RWPE2 (cell line): ENCODE results near the gene LAMA3.

Experiments
- ATAC-seq: fragments of 200-7000 bp; cut with Tn5 transposase; 3 replicates; pipeline ENCODE4 v1.9.1; 2021; ENCODE audit warnings: low read depth
- DNase-seq: peaks from one replicate; pipeline ENCODE4 v3.0.0-alpha.2; 2020; ENCODE audit warnings: low spot score
- H3K27ac ChIP-seq: fragments of 450-650 bp; 2 replicates; pipeline ENCODE4 v1.5.1; 2017; ENCODE audit warnings: mild to moderate bottlenecking; ENCODE audit not compliant: poor library complexity, severe bottlenecking
- H3K27me3 ChIP-seq: fragments of 250-450 bp; sonication (Bioruptor Pico); 2 replicates; pipeline ENCODE4 v1.5.1; 2021; ENCODE audit warnings: mild to moderate bottlenecking, moderate library complexity; ENCODE audit not compliant: insufficient read depth, poor library complexity, severe bottlenecking
- H3K36me3 ChIP-seq: fragments of 250-450 bp; sonication (Bioruptor Pico); 2 replicates; pipeline ENCODE4 v1.5.1; 2020; ENCODE audit warnings: low read depth, mild to moderate bottlenecking, moderate library complexity
- H3K4me1 ChIP-seq: fragments of 250-450 bp; sonication (Bioruptor Pico); 2 replicates; pipeline ENCODE4 v1.5.1; 2021; ENCODE audit warnings: mild to moderate bottlenecking, moderate library complexity; ENCODE audit not compliant: insufficient read depth, poor library complexity, severe bottlenecking
- H3K4me3 ChIP-seq: fragments of 250-450 bp; sonication (Bioruptor Pico); 2 replicates; pipeline ENCODE4 v1.5.1; 2021; ENCODE audit warnings: mild to moderate bottlenecking, moderate library complexity; ENCODE audit not compliant: severe bottlenecking
- H3K9me3 ChIP-seq: fragments of 250-450 bp; sonication (Bioruptor Pico); 2 replicates; pipeline ENCODE4 v1.5.1; 2021; ENCODE audit warnings: mild to moderate bottlenecking, moderate library complexity; ENCODE audit not compliant: severe bottlenecking
- CTCF ChIP-seq: fragments of 450-650 bp; IDR thresholded peaks from one replicate; pipeline ENCODE4 v1.5.1; 2017; ENCODE audit warnings: mild to moderate bottlenecking, moderate library complexity; ENCODE audit not compliant: poor library complexity, severe bottlenecking

LAMA3 gene

GRCh38 chr18:23861326-23861725, 172.1 kb downstream of the LAMA3 start:
- ATAC-seq, result no peak
- H3K36me3 ChIP-seq, result peaks cover 36% of the 10 kb centered on the region
- peak overlapping the region; percentile 87 for H3K27ac ChIP-seq
- H3K9me3 ChIP-seq, result no peaks in the 10 kb centered on the region
- DNase-seq, result no peak
- H3K4me1 ChIP-seq, result peaks cover 44% of the 10 kb centered on the region
- no peaks in the 10 kb centered on the region for H3K27me3 ChIP-seq
- no peak overlapping the region for H3K4me3 ChIP-seq
- TF ChIP-seq CTCF, result no peak

GRCh38 chr18:23861805-23862470, 172.7 kb downstream of the LAMA3 start:
- no peaks in the 10 kb centered on the region for H3K9me3 ChIP-seq
- no peak for TF ChIP-seq CTCF
- peaks cover 38% of the 10 kb centered on the region for H3K4me1 ChIP-seq
- no peaks in the 10 kb centered on the region for H3K27me3 ChIP-seq
- H3K36me3 ChIP-seq, result peaks cover 36% of the 10 kb centered on the region
- no peak for DNase-seq
- peak; percentile 77 for ATAC-seq
- H3K27ac ChIP-seq, result peak overlapping the region; percentile 87
- H3K4me3 ChIP-seq, result no peak overlapping the region

- no peak overlapping the region for H3K27ac ChIP-seq
- DNase-seq (no peak), ATAC-seq (no peak)
- TF ChIP-seq CTCF, result no peak
- H3K27me3 ChIP-seq, result no peaks in the 10 kb centered on the region
- H3K36me3 ChIP-seq, result peaks cover 20% of the 10 kb centered on the region
- peaks cover 21% of the 10 kb centered on the region for H3K4me1 ChIP-seq
- H3K4me3 ChIP-seq, result no peak overlapping the region
- no peaks in the 10 kb centered on the region for H3K9me3 ChIP-seq
Measured at GRCh38 chr18:23864624-23865023, 175.4 kb downstream of the LAMA3 start.

- Histone ChIP-seq H3K36me3 (peaks cover 18% of the 10 kb centered on the region), H3K27ac (no peak overlapping the region), H3K27me3 (no peaks in the 10 kb centered on the region), H3K4me3 (no peak overlapping the region), H3K4me1 (peaks cover 24% of the 10 kb centered on the region), H3K9me3 (no peaks in the 10 kb centered on the region)
- DNase-seq (no peak), ATAC-seq (no peak)
- TF ChIP-seq CTCF, result no peak
Measured at GRCh38 chr18:23867006-23867405, 177.8 kb downstream of the LAMA3 start.

GRCh38 chr18:23868136-23868785, 179.0 kb downstream of the LAMA3 start:
- no peak for TF ChIP-seq CTCF
- no peaks in the 10 kb centered on the region for H3K9me3 ChIP-seq
- no peak overlapping the region for H3K4me3 ChIP-seq
- DNase-seq (no peak), ATAC-seq (no peak)
- H3K27ac ChIP-seq, result no peak overlapping the region
- peaks cover 18% of the 10 kb centered on the region for H3K36me3 ChIP-seq
- H3K4me1 ChIP-seq, result peaks cover 22% of the 10 kb centered on the region
- H3K27me3 ChIP-seq, result no peaks in the 10 kb centered on the region
